RPMI8226 (cell line): ENCODE results near the gene VCAN.

Experiments used
- DNase-seq: peaks from one replicate; pipeline ENCODE4 v3.0.0-alpha.2; 2015

The VCAN gene

GRCh38 chr5:83577036-83577636, 105.6 kb downstream of the VCAN start:
- no peak for DNase-seq

- no peak for DNase-seq
Observed at GRCh38 chr5:83583859-83584258, 112.3 kb downstream of the VCAN start.

- no peak for DNase-seq
Observed at GRCh38 chr5:83586874-83587776, 115.6 kb downstream of the VCAN start.

- no peak for DNase-seq
Observed at GRCh38 chr5:83589786-83590185, 118.2 kb downstream of the VCAN start.

GRCh38 chr5:83590966-83591365, 119.4 kb downstream of the VCAN start:
- DNase-seq = no peak

- no peak for DNase-seq
Observed at GRCh38 chr5:83595217-83595616, 123.7 kb downstream of the VCAN start.

GRCh38 chr5:83608122-83608521, 136.6 kb downstream of the VCAN start:
- DNase-seq = peak; percentile 37

- DNase-seq = no peak
Observed at GRCh38 chr5:83614841-83615240, 143.3 kb downstream of the VCAN start.

GRCh38 chr5:83628360-83628759, 156.8 kb downstream of the VCAN start:
- no peak for DNase-seq
